ENCODE data around the gene LACRT. TPM values are rescaled to one million over a fixed set of nuclear protein-coding genes. Genes with fewer than 3 reads are reported as not detected.

Gene LACRT
- total and polyA plus RNA-seq, 5 experiments from 2014 or later, result not detected

Other genes starting within 250 kb of the LACRT start
- 100 to 1,000 TPM; 126 to 127 TPM for gene ITGA5, start 215.6 kb downstream of the LACRT start, total RNA-seq
- gene ITGA5, start 215.6 kb downstream of the LACRT start, polyA plus RNA-seq, result 10 to 100 TPM; 13.4 to 44.5 (median 19.7) TPM
- 1 to 10 TPM; 3.6 to 3.8 TPM for gene GTSF1, start 161.3 kb downstream of the LACRT start, total RNA-seq
- gene GTSF1, start 161.3 kb downstream of the LACRT start, polyA plus RNA-seq, result 10 to 100 TPM; 13.7 to 16.7 (median 15.3) TPM
- 100 to 1,000 TPM; 111 to 115 TPM for gene NCKAP1L, start 137.1 kb downstream of the LACRT start, total RNA-seq
- 10 to 100 TPM; 70.5 to 76.3 (median 74.8) TPM for gene NCKAP1L, start 137.1 kb downstream of the LACRT start, polyA plus RNA-seq
- 1 to 10 TPM; 6.6 to 6.7 TPM for gene PDE1B, start 85.3 kb downstream of the LACRT start, total RNA-seq
- 1 to 10 TPM in 1 of 3 donors, under 1 TPM in 2; 0.03 to 2.9 (median 0.44) TPM for gene PDE1B, start 85.3 kb downstream of the LACRT start, polyA plus RNA-seq
- not detected for gene PPP1R1A, start 46.2 kb downstream of the LACRT start, total RNA-seq
- not detected for gene PPP1R1A, start 46.2 kb downstream of the LACRT start, polyA plus RNA-seq
- gene DCD, start 13.5 kb upstream of the LACRT start, total RNA-seq, result not detected
- gene DCD, start 13.5 kb upstream of the LACRT start, polyA plus RNA-seq, result not detected
- gene MUCL1, start 219.6 kb upstream of the LACRT start, total RNA-seq, result not detected
- gene MUCL1, start 219.6 kb upstream of the LACRT start, polyA plus RNA-seq, result not detected